Eye (tissue), 1 donor: ENCODE measurements around the gene SMYD1.

Source experiments
- DNase-seq: peaks from one replicate; pipeline ENCODE4 v3.0.0-alpha.2; 2015

The SMYD1 gene

GRCh38 chr2:88123975-88124917, 56.6 kb downstream of the SMYD1 start:
- no peak for DNase-seq

- no peak for DNase-seq
Observed at GRCh38 chr2:88125344-88125923, 57.8 kb downstream of the SMYD1 start.

- DNase-seq = no peak
Observed at GRCh38 chr2:88125924-88126771, 58.5 kb downstream of the SMYD1 start.

- DNase-seq = no peak
Observed at GRCh38 chr2:88126772-88127637, 59.4 kb downstream of the SMYD1 start.

- DNase-seq = no peak
Observed at GRCh38 chr2:88127638-88127887, 59.9 kb downstream of the SMYD1 start.

- no peak for DNase-seq
Observed at GRCh38 chr2:88127888-88128653, 60.4 kb downstream of the SMYD1 start, which contains the start of gene FABP1. FABP1 (minus strand) TSS chr2:88128062; CDS start chr2:88128017, 45 bp downstream.

- no peak for DNase-seq
Observed at GRCh38 chr2:88128654-88129312, 61.2 kb downstream of the SMYD1 start.

- DNase-seq = no peak
Observed at GRCh38 chr2:88129313-88129959, 61.8 kb downstream of the SMYD1 start.

- DNase-seq = no peak
Observed at GRCh38 chr2:88131201-88131998, 63.8 kb downstream of the SMYD1 start.

GRCh38 chr2:88131999-88132368, 64.4 kb downstream of the SMYD1 start:
- DNase-seq = no peak

- DNase-seq = no peak
Observed at GRCh38 chr2:88133875-88134274, 66.2 kb downstream of the SMYD1 start.

- DNase-seq = no peak
Observed at GRCh38 chr2:88136817-88137216, 69.2 kb downstream of the SMYD1 start.

GRCh38 chr2:88137833-88138232, 70.2 kb downstream of the SMYD1 start:
- DNase-seq = no peak

GRCh38 chr2:88139203-88139702, 71.6 kb downstream of the SMYD1 start:
- DNase-seq = no peak

- DNase-seq = no peak
Observed at GRCh38 chr2:88139804-88140203, 72.2 kb downstream of the SMYD1 start.

GRCh38 chr2:88141952-88142351, 74.3 kb downstream of the SMYD1 start:
- DNase-seq = no peak

- no peak for DNase-seq
Observed at GRCh38 chr2:88144271-88144670, 76.6 kb downstream of the SMYD1 start.

GRCh38 chr2:88144914-88145497, 77.4 kb downstream of the SMYD1 start:
- DNase-seq = no peak

- no peak for DNase-seq
Observed at GRCh38 chr2:88146590-88146989, 79.0 kb downstream of the SMYD1 start.
